Measurements from ENCODE around the gene RNF13. TPM values are rescaled to one million over a fixed set of nuclear protein-coding genes. Genes with fewer than 3 reads are reported as not detected.
A peak's percentile ranks its signal among the peaks of the same experiment; 100 is the strongest.

Gene RNF13
- total RNA-seq, 1 experiment from 2014 or later: 108 TPM

GRCh38 chr3:149895769-149896168 is 82.8 kb downstream of the RNF13 start:
- peaks cover 47% of the 10 kb centered on the region for H3K4me1 Mint-ChIP-seq (ENCODE audit: low read depth, unreplicated experiment)
- TF ChIP-seq, protein P1, sequence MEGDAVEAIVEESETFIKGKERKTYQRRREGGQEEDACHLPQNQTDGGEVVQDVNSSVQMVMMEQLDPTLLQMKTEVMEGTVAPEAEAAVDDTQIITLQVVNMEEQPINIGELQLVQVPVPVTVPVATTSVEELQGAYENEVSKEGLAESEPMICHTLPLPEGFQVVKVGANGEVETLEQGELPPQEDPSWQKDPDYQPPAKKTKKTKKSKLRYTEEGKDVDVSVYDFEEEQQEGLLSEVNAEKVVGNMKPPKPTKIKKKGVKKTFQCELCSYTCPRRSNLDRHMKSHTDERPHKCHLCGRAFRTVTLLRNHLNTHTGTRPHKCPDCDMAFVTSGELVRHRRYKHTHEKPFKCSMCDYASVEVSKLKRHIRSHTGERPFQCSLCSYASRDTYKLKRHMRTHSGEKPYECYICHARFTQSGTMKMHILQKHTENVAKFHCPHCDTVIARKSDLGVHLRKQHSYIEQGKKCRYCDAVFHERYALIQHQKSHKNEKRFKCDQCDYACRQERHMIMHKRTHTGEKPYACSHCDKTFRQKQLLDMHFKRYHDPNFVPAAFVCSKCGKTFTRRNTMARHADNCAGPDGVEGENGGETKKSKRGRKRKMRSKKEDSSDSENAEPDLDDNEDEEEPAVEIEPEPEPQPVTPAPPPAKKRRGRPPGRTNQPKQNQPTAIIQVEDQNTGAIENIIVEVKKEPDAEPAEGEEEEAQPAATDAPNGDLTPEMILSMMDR (IDR thresholded peaks at IDR 0.05; ENCODE audit: unreplicated experiment): no peak
- intact Hi-C loops (cut with micrococcal nuclease; ENCODE audit: unreplicated experiment): loop anchor here (10.0 kb wide), 1 partner anchor 519 kb away; no protein-coding TSS in a partner anchor
- BruUV-seq (replicated peaks): TSS peak; percentile 12
- peak overlapping the region; percentile 43 for H3K27ac Mint-ChIP-seq (ENCODE audit: unreplicated experiment)
- H3K27me3 Mint-ChIP-seq (ENCODE audit: unreplicated experiment): no peaks in the 10 kb centered on the region
- no peak overlapping the region for H3K4me3 Mint-ChIP-seq (ENCODE audit: low read depth, unreplicated experiment)
- CTCF ChIA-PET: interaction anchor here (0.6 to 1.5 kb wide), 6 partner anchors 13 to 129 kb away, joined by 3 to 7 read pairs (median 4); no protein-coding TSS in a partner anchor
- DNase-seq: peak; percentile 8
- no peaks in the 10 kb centered on the region for H3K9me3 Mint-ChIP-seq (ENCODE audit: low read depth, unreplicated experiment)
- H3K36me3 Mint-ChIP-seq (ENCODE audit: insufficient read depth, unreplicated experiment): peaks cover 6% of the 10 kb centered on the region

DNA sequence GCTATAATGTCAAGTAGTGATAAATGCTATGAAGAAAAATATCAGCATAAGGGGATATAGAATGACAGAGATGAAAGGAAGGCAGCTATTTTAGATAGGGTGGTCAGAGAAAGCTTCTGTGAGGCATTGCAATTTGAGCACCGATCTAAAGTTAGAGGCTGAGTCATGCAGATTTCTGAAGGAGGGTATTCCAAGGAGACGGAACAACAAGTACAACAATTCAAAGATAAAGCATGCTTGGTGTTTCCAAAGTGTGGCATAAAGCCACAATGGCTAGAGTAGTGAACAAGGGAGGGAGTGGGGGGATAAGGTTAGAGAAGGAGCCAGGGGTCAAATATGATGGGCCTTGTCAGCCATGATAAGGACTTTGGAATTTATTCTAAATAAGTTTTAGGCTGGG is 85.8 kb downstream of the RNF13 start:
- DNase-seq: peak; percentile 12
- Mint-ChIP-seq H3K27me3 (ENCODE audit: unreplicated experiment) (no peaks in the 10 kb centered on the region), H3K4me3 (ENCODE audit: low read depth, unreplicated experiment) (no peak overlapping the region), H3K9me3 (ENCODE audit: low read depth, unreplicated experiment) (no peaks in the 10 kb centered on the region), H3K27ac (ENCODE audit: unreplicated experiment) (peak overlapping the region; percentile 17), H3K4me1 (ENCODE audit: low read depth, unreplicated experiment) (peaks cover 43% of the 10 kb centered on the region), H3K36me3 (ENCODE audit: insufficient read depth, unreplicated experiment) (peaks cover 6% of the 10 kb centered on the region)
- CTCF ChIA-PET: interaction anchor here (1.7 kb wide), 1 partner anchor 19 kb away, joined by 6 read pairs; no protein-coding TSS in a partner anchor
- TF ChIP-seq, protein P1 (IDR thresholded peaks at IDR 0.05; ENCODE audit: unreplicated experiment): no peak
- BruUV-seq (replicated peaks): no TSS peak
- intact Hi-C loops (cut with micrococcal nuclease; ENCODE audit: unreplicated experiment): loop anchor here (10.0 kb wide), 1 partner anchor 516 kb away; no protein-coding TSS in a partner anchor

GRCh38 chr3:149900322-149900721 is 87.3 kb downstream of the RNF13 start:
- no peak overlapping the region for H3K4me3 Mint-ChIP-seq (ENCODE audit: low read depth, unreplicated experiment)
- DNase-seq: no peak
- no TSS peak for BruUV-seq (replicated peaks)
- H3K27me3 Mint-ChIP-seq (ENCODE audit: unreplicated experiment): no peaks in the 10 kb centered on the region
- CTCF ChIA-PET: interaction anchor here (2.2 kb wide), 1 partner anchor 21 kb away, joined by 5 read pairs; no protein-coding TSS in a partner anchor
- TF ChIP-seq, protein P1 (IDR thresholded peaks at IDR 0.05; ENCODE audit: unreplicated experiment): no peak
- no peaks in the 10 kb centered on the region for H3K9me3 Mint-ChIP-seq (ENCODE audit: low read depth, unreplicated experiment)
- H3K27ac Mint-ChIP-seq (ENCODE audit: unreplicated experiment): no peak overlapping the region
- H3K36me3 Mint-ChIP-seq (ENCODE audit: insufficient read depth, unreplicated experiment): peaks cover 9% of the 10 kb centered on the region
- peaks cover 35% of the 10 kb centered on the region for H3K4me1 Mint-ChIP-seq (ENCODE audit: low read depth, unreplicated experiment)
- intact Hi-C loops (cut with micrococcal nuclease; ENCODE audit: unreplicated experiment): no loop called here

DNA sequence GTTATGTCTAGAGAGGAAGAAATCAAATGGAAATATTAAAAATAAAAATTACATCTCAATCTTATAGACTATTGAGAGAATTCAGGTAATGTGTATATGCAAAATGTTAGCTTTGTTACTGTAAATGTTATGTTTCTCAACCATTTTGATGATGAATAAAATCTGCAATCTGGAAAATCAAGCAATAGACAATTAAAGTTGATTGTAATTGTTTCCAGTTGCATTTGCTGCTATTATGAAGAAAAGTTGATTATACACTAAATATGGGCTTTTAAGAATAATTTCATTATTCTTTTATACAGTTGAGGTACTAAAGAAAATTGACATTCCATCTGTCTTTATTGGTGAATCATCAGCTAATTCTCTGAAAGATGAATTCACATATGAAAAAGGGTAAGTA is 88.8 kb downstream of the RNF13 start:
- H3K9me3 Mint-ChIP-seq (ENCODE audit: low read depth, unreplicated experiment): no peaks in the 10 kb centered on the region
- BruUV-seq (replicated peaks): no TSS peak
- TF ChIP-seq, protein P1 (IDR thresholded peaks at IDR 0.05; ENCODE audit: unreplicated experiment): no peak
- peaks cover 24% of the 10 kb centered on the region for H3K4me1 Mint-ChIP-seq (ENCODE audit: low read depth, unreplicated experiment)
- H3K36me3 Mint-ChIP-seq (ENCODE audit: insufficient read depth, unreplicated experiment): peaks cover 9% of the 10 kb centered on the region
- no peak overlapping the region for H3K27ac Mint-ChIP-seq (ENCODE audit: unreplicated experiment)
- no peak overlapping the region for H3K4me3 Mint-ChIP-seq (ENCODE audit: low read depth, unreplicated experiment)
- no peaks in the 10 kb centered on the region for H3K27me3 Mint-ChIP-seq (ENCODE audit: unreplicated experiment)
- intact Hi-C loops (cut with micrococcal nuclease; ENCODE audit: unreplicated experiment): no loop called here
- no peak for DNase-seq
- CTCF ChIA-PET: interaction anchor here (0.5 to 2.2 kb wide), 3 partner anchors 22 to 335 kb away, joined by 3 to 5 read pairs (median 4); no protein-coding TSS in a partner anchor
